MM.1S (cell line): ENCODE measurements around the gene SIGLEC14.

Experiments used
- DNase-seq: peaks from one replicate; pipeline ENCODE4 v3.0.0-alpha.2; 2015
- H2AFZ ChIP-seq: fragments of 300-600 bp; sonication (generic); 2 replicates; pipeline ENCODE4 v1.6.0; 2016; ENCODE audit warnings: antibody characterized with exemption, low read length
- H3F3A ChIP-seq: fragments of 300-600 bp; sonication (generic); 2 replicates; pipeline ENCODE4 v1.6.1; 2016; ENCODE audit warnings: mild to moderate bottlenecking, antibody characterized with exemption, low read length, moderate library complexity, mixed read lengths; ENCODE audit not compliant: insufficient read depth
- H3K27ac ChIP-seq: fragments of 300-600 bp; sonication (generic); 2 replicates; pipeline ENCODE4 v1.5.1; 2016; ENCODE audit warnings: mild to moderate bottlenecking, low read length
- H3K27me3 ChIP-seq: fragments of 300-600 bp; sonication (generic); replicated peaks from 2 replicates; pipeline ENCODE4 v1.6.0; 2016; ENCODE audit warnings: low read length; ENCODE audit not compliant: insufficient read depth
- H3K36me3 ChIP-seq: fragments of 300-600 bp; sonication (generic); replicated peaks from 2 replicates; pipeline ENCODE4 v1.6.1; 2016; ENCODE audit warnings: mild to moderate bottlenecking, low read length, mixed read lengths; ENCODE audit not compliant: insufficient read depth
- H3K4me1 ChIP-seq: fragments of 300-600 bp; sonication (generic); 2 replicates; pipeline ENCODE4 v1.6.1; 2016; ENCODE audit warnings: low read length, mixed read lengths
- H3K4me2 ChIP-seq: fragments of 300-600 bp; sonication (generic); 2 replicates; pipeline ENCODE4 v1.6.0; 2016; ENCODE audit warnings: low read depth, low read length
- H3K4me3 ChIP-seq: fragments of 300-600 bp; sonication (generic); 2 replicates; pipeline ENCODE4 v1.5.1; 2016; ENCODE audit warnings: low read length, mixed read lengths
- H3K79me2 ChIP-seq: fragments of 300-600 bp; sonication (generic); 2 replicates; pipeline ENCODE4 v1.6.1; 2016; ENCODE audit warnings: mixed run types, low read length, mixed read lengths
- H3K9ac ChIP-seq: fragments of 300-600 bp; sonication (generic); 2 replicates; pipeline ENCODE4 v1.6.1; 2016; ENCODE audit warnings: low read length, mixed read lengths
- H3K9me2 ChIP-seq: fragments of 300-600 bp; sonication (generic); replicated peaks from 2 replicates; pipeline ENCODE4 v1.6.1; 2016; ENCODE audit warnings: mild to moderate bottlenecking, low read length, mixed read lengths; ENCODE audit not compliant: insufficient read depth
- H3K9me3 ChIP-seq: fragments of 300-600 bp; sonication (generic); replicated peaks from 2 replicates; pipeline ENCODE4 v1.6.1; 2016; ENCODE audit warnings: mild to moderate bottlenecking, low read length, mixed read lengths; ENCODE audit not compliant: insufficient read depth
- H4K20me1 ChIP-seq: fragments of 300-600 bp; sonication (generic); 2 replicates; pipeline ENCODE4 v1.6.1; 2016; ENCODE audit warnings: mild to moderate bottlenecking, low read length, moderate library complexity, mixed read lengths; ENCODE audit not compliant: insufficient read depth
- CTCF ChIP-seq: fragments of 300-600 bp; sonication (generic); IDR thresholded peaks from 2 replicates; pipeline ENCODE4 v1.5.1; 2016; ENCODE audit warnings: antibody characterized with exemption, low read length, mixed read lengths
- EZH2 ChIP-seq: fragments of 300-600 bp; sonication (generic); optimal IDR thresholded peaks from 2 replicates; pipeline ENCODE3; 2017; ENCODE audit warnings: low read depth, mild to moderate bottlenecking, antibody characterized with exemption, low read length, mixed read lengths
- EZH2phosphoT487 ChIP-seq: fragments of 300-600 bp; sonication (generic); IDR thresholded peaks from 2 replicates; pipeline ENCODE4 v1.6.1; 2018; ENCODE audit warnings: antibody characterized with exemption, low read length

The SIGLEC14 gene

DNA sequence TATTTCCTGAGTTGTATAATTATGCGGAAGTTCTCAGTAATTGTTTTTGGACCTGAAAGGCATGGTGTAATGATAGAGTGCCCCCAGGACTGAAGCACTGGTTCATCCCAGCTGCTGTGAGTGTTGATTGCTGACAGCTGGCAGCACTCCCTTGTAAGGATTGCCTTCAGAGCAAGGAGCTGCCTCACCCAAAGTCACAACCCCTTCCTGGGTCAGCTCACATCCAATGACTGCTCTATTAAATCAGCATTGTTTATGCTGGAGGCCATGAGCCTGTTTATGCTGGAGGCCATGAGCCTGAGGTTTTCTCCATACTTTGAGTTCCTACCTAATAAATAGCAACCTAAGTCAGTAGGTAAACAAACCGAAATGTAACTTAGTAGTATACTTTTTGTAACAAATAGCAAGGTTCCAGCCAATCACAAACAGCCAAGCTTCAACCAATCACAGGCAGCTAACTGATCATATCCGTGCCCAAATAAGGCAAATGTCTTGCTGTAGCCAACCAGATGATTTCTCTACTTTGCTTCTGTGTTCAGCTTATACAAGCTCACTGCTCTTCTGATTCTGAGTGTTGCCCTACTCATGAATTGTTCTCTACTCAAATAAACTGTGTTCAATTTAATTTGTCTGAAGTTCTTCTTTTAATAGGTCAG lies 34.8 kb upstream of the SIGLEC14 start:
- H3K9me2 ChIP-seq: no peaks in the 10 kb centered on the region

DNA sequence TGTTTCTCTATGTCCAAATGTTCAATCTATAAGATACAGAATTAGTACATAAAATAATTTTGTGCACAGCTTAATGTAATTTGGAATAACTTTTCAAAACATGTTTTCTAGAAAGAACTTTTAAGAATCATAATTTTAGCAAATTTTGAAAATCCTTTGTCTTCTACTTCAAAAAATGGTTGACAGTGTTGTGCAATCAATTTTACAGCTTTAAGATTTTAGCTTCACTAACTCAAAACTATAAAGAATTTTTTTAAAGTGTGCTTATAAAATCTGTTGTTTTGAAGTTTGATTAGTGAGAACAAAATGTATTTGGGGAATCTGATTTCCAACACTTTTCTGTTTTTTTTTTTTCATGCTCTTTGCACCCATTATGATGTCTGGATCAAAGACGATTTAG lies 33.8 kb upstream of the SIGLEC14 start:
- Histone ChIP-seq H3K4me1 (no peaks in the 10 kb centered on the region), H3K27me3 (no peaks in the 10 kb centered on the region), H3K9me3 (no peaks in the 10 kb centered on the region), H3K4me2 (no peak overlapping the region), H3F3A (no peaks in the 10 kb centered on the region), H3K27ac (no peak overlapping the region), H4K20me1 (no peaks in the 10 kb centered on the region), H3K4me3 (no peak overlapping the region), H3K36me3 (no peaks in the 10 kb centered on the region), H3K79me2 (no peaks in the 10 kb centered on the region), H3K9me2 (no peaks in the 10 kb centered on the region), H3K9ac (no peak overlapping the region), H2AFZ (no peak overlapping the region)
- no peak for DNase-seq
- TF ChIP-seq EZH2phosphoT487 (no peak), EZH2 (no peak), CTCF (no peak)

More for the DNA sequence above, 34.8 kb upstream of the SIGLEC14 start:
- no peak overlapping the region for H3K9ac ChIP-seq
- H3K4me3 ChIP-seq: no peak overlapping the region
- no peak overlapping the region for H2AFZ ChIP-seq
- no peaks in the 10 kb centered on the region for H3F3A ChIP-seq
- H4K20me1 ChIP-seq: no peaks in the 10 kb centered on the region
- TF ChIP-seq EZH2 (no peak), EZH2phosphoT487 (no peak), CTCF (no peak)
- H3K9me3 ChIP-seq: no peaks in the 10 kb centered on the region
- H3K4me1 ChIP-seq: no peaks in the 10 kb centered on the region
- no peak overlapping the region for H3K27ac ChIP-seq
- H3K4me2 ChIP-seq: no peak overlapping the region
- H3K79me2 ChIP-seq: no peaks in the 10 kb centered on the region
- no peaks in the 10 kb centered on the region for H3K27me3 ChIP-seq
- H3K36me3 ChIP-seq: no peaks in the 10 kb centered on the region
- no peak for DNase-seq

- Histone ChIP-seq H3K9ac (no peak overlapping the region), H3K9me3 (no peaks in the 10 kb centered on the region), H2AFZ (no peak overlapping the region), H3K27me3 (no peaks in the 10 kb centered on the region), H3K36me3 (no peaks in the 10 kb centered on the region), H3K9me2 (no peaks in the 10 kb centered on the region), H3F3A (no peaks in the 10 kb centered on the region), H3K79me2 (no peaks in the 10 kb centered on the region), H3K4me1 (no peaks in the 10 kb centered on the region), H3K4me2 (no peak overlapping the region), H4K20me1 (no peaks in the 10 kb centered on the region), H3K4me3 (no peak overlapping the region), H3K27ac (no peak overlapping the region)
- no peak for TF ChIP-seq EZH2
- TF ChIP-seq EZH2phosphoT487: no peak
- TF ChIP-seq CTCF: no peak
- DNase-seq: no peak
These were observed 30.0 kb upstream of the SIGLEC14 start for GRCh38 chr19:51676566-51677083.
